GM18507 (cell line): ENCODE measurements around the gene SH3GL2.

Experiments used
- DNase-seq: peaks from one replicate; pipeline ENCODE4 v3.0.0; 2011; ENCODE audit warnings: low read depth; ENCODE audit not compliant: insufficient read length; ENCODE audit errors: extremely low spot score
- FAIRE-seq: peaks from 2 replicates; lab custom pipeline; 2011; peaks lifted over from hg19 to GRCh38; lab: Jason Lieb, UNC

Gene SH3GL2

DNA sequence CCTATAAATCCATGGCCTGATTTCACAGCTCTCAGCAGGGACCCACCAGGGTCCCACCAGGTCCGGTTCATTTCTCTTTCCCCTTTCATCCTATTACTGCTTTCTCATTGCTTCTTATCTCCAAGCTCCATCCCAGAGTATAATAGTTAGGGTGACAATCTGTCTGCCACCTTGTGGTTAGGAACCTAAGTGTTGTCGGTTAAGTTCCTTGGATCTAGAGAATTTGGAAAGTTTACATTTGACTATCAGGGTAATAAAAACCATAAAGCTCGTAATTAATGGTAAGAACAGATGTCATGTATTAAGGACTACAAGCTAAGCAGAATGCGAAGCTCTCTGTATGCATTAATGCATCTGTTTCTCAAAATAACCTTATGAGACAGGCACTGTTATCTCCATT, 259.1 kb downstream of the SH3GL2 start:
- FAIRE-seq (no peak), DNase-seq (no peak)

DNA sequence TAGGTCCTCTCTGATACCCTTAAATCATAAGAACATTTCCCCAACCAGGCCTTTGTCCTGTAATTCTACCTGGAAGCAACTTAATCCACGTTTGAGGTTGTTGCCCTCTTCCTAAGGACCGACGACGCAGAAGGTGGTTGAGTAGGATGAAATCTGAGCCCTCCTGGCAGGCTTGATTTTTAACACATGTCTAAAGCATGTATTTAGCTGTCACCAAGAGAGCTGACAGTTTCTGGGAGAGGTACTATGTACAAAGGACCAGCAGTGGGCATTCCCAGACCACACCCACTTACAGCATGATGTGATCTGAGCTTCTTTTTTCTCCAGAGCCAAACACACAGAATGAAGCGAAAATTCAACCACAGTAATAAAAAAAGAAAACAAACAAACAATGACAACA, 260.9 kb downstream of the SH3GL2 start:
- DNase-seq = no peak
- FAIRE-seq = no peak

- no peak for FAIRE-seq
Observed at GRCh38 chr9:17843236-17843635, 264.4 kb downstream of the SH3GL2 start.

More at GRCh38 chr9:17843236-17843635, 264.4 kb downstream of the SH3GL2 start:
- no peak for DNase-seq
